Heart right ventricle (tissue), 16 donors: ENCODE data around the gene GJA4. TPM values are rescaled to one million over a fixed set of nuclear protein-coding genes. Genes with fewer than 3 reads are reported as not detected.

Experiments
- ATAC-seq, 8 donors: fragments of 200-7000 bp; cut with Tn5 transposase; one replicate each; pipeline ENCODE4 v1.9.1; 2020; ENCODE audit warnings: mild to moderate bottlenecking in 8 of 8, moderate library complexity in 8 of 8, moderate number of reproducible peaks in 1 of 8
- DNase-seq, 2 donors: peaks; one replicate each; pipeline ENCODE4 v3.0.0-alpha.2; 2020
- H3K27ac ChIP-seq, 10 donors: fragments of 200-600 bp; sonication (generic) in 2 of 10; one replicate each; pipeline versions ENCODE4 v1.5.0 to v1.8.0; 2020 to 2022; ENCODE audit warnings: mild to moderate bottlenecking in 3 of 10
- H3K27me3 ChIP-seq, 7 donors: fragments of 200-600 bp; one replicate each; pipeline ENCODE4 v1.8.0; 2021 to 2022; ENCODE audit warnings: mild to moderate bottlenecking in 2 of 7
- H3K36me3 ChIP-seq, 9 donors: fragments of 200-600 bp; sonication (generic) in 1 of 9; one replicate each; pipeline versions ENCODE4 v1.5.0 to v1.8.0; 2020 to 2022; ENCODE audit warnings: mild to moderate bottlenecking in 2 of 9
- H3K4me1 ChIP-seq, 9 donors: fragments of 200-600 bp; sonication (generic) in 1 of 9; one replicate each; pipeline versions ENCODE4 v1.5.0 to v1.8.0; 2020 to 2022; ENCODE audit warnings: mild to moderate bottlenecking in 4 of 9
- H3K4me3 ChIP-seq, 10 donors: fragments of 200-600 bp; sonication (generic) in 2 of 10; one replicate each; pipeline versions ENCODE4 v1.5.0 to v1.8.0; 2020 to 2022; ENCODE audit warnings: mild to moderate bottlenecking in 7 of 10, moderate library complexity in 2 of 10
- H3K9me3 ChIP-seq, 11 donors: fragments of 200-600 bp in 10 of 11; sonication (generic) in 2 of 11; one replicate each; pipeline versions ENCODE4 v1.5.0 to v1.8.0; 2013 to 2022; ENCODE audit warnings: mild to moderate bottlenecking in 2 of 11, control low read depth in 1 of 11, moderate library complexity in 1 of 11
- CTCF ChIP-seq, 9 donors: fragments of 200-600 bp; sonication (generic) in 2 of 9; IDR thresholded peaks; one replicate each; pipeline versions ENCODE4 v1.5.0 to v1.8.0; 2021 to 2022; ENCODE audit warnings: antibody characterized with exemption in 9 of 9, mild to moderate bottlenecking in 5 of 9, moderate library complexity in 1 of 9
- WGBS, 2 donors: extraction: QIAGEN DNeasy Blood & Tissue Kit; methylation state at CpG; one replicate each; pipeline ENCODE4 v1.1.7; 2013; ENCODE audit warnings: inconsistent platforms in 1 of 2; 5-methylcytosine and 5-hydroxymethylcytosine counted together
- intact Hi-C, 10 donors: fragments of 100-400 bp; cut with DNase I; formaldehyde crosslinking; loops; one replicate each; pipeline versions ENCODE4 v1.11.1 to v1.14.2; 2022
- polyA plus RNA-seq, 2 donors: library from polyadenylated mRNA; stranded (reverse); fragments of 200-250 nt; gene quantifications; one replicate each; pipeline ENCODE4 v1.2.3, GENCODE V29; 2013
- total RNA-seq, 10 donors: library from RNA; stranded (reverse); fragmentation: NEBNext Ultra II Directional in 3 of 10; extraction: Animal tissue kit (Norgen Biotek cat#: 25700) in 3 of 10; gene quantifications; one replicate each; pipeline versions ENCODE4 v1.2.1 to v1.2.4, GENCODE V29; 2021 to 2023
- donor health status: Arrhythmogenic right ventricular cardiomyopathy.
- donor health status: ischemic (EF 13 %, LVEDD 7.1; RV severe dilation, severe dysfunction).
- donor health status: healthy with polysubstance abuse.
- donor health status: DM: no; HTN: yes; CAD: no.
- donor health status: DM: no; HTN: no; CAD: no.
- donor health status: ischemic (EF 25% LVEDD 6.9; RV normal size, moderate dysfunction).
- donor health status: ischemic (EF 25% LVEDD 5.7; RV mildly dilated, moderate dysfunction).
- donor health status: healthy.
- donor health status: DM: yes; HTN: yes; CAD: no.
- donor health status: Ischemic cardiomyopathy.
- donor health status: ischemic (EF 35%, LVEDD 5.7; RV mildly dilated, moderate dysfunction).
- donor health status: nonischemic (EF 11% LVEDD 7.7; RV severe dilation, severe dysfunction).
- donor health status: DM: yes; HTN: yes; CAD: no.
- donor health status: PGD.
- donor health status: ischemic (EF 29% LVEDD 5.4; RV normal size, mild dysfunction).
- donor health status: nonischemic (EF 23%, LVEDD 6.1; RV moderate dilation, normal function).

The GJA4 gene
- total and polyA plus RNA-seq, 12 donors = 9.0 to 50.1 (median 22.7) TPM

- WGBS, 2 donors = 84% methylated on average over 2 of the region's 2 CpGs
- no peak for DNase-seq
- no peak for ATAC-seq
- peak overlapping the region in 2 of 10 donors; percentile 3 to 41 for H3K27ac ChIP-seq
- H3K4me1 ChIP-seq = peaks cover 0 to 76% (median 15%) of the 10 kb centered on the region in 9 donors
- H3K27me3 ChIP-seq = no peaks in the 10 kb centered on the region
- TF ChIP-seq CTCF (IDR thresholded peaks at IDR 0.05) = no peak
- no peak overlapping the region for H3K4me3 ChIP-seq
- H3K36me3 ChIP-seq = peaks cover 0 to 9% (median 0%) of the 10 kb centered on the region in 9 donors
- H3K9me3 ChIP-seq = peaks cover 0 to 7% (median 0%) of the 10 kb centered on the region in 11 donors
- intact Hi-C loops = no loop called here
Measured at GRCh38 chr1:34828611-34829010, 35.8 kb downstream of the GJA4 start.

DNA sequence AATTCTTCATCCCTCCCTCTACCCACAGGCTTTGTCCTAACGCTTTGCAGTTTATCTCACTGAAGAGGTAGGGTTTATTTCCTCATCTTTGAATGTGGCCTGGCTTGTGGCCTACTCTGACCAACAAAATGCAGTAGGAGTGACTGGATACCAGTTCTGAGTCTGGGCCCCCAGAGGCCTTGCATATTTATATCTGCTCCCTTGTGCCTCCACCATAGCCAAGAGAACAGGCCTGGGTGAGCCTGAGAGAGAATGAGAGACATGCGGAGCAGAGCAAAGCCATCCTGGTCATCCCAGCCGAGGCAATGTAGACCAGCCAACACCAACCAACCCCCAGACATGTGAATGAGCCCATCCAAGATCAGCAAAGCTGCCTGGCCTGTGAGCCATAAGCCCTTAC is 36.5 kb downstream of the GJA4 start:
- no peaks in the 10 kb centered on the region for H3K27me3 ChIP-seq
- H3K4me1 ChIP-seq = peaks cover 0 to 82% (median 15%) of the 10 kb centered on the region in 9 donors
- peaks cover 0 to 9% (median 0%) of the 10 kb centered on the region in 9 donors for H3K36me3 ChIP-seq
- ATAC-seq (peak in 1 of 8 donors; percentile 42), DNase-seq (no peak)
- intact Hi-C loops = no loop called here
- peak overlapping the region in 2 of 10 donors; percentile 22 to 41 for H3K27ac ChIP-seq
- H3K9me3 ChIP-seq = peaks cover 0 to under 1% (median 0%) of the 10 kb centered on the region in 11 donors
- no peak for TF ChIP-seq CTCF (IDR thresholded peaks at IDR 0.05)
- 75 to 89% methylated on average over 3 of the region's 3 CpGs for WGBS, 2 donors
- H3K4me3 ChIP-seq = no peak overlapping the region

- ATAC-seq = no peak
- H3K4me3 ChIP-seq = no peak overlapping the region
- no peaks in the 10 kb centered on the region for H3K9me3 ChIP-seq
- no peak for TF ChIP-seq CTCF (IDR thresholded peaks at IDR 0.05)
- H3K36me3 ChIP-seq = peaks cover 0 to 9% (median 0%) of the 10 kb centered on the region in 9 donors
- H3K4me1 ChIP-seq = peaks cover 0 to 83% (median 21%) of the 10 kb centered on the region in 9 donors
- H3K27ac ChIP-seq = peak overlapping the region in 6 of 10 donors; percentile 19 to 55 (median 40)
- 77 to 78% methylated on average over 6 of the region's 6 CpGs for WGBS, 2 donors
- no peak for DNase-seq
- no peaks in the 10 kb centered on the region for H3K27me3 ChIP-seq
- intact Hi-C loops = no loop called here
Measured at GRCh38 chr1:34831721-34832246, 39.0 kb downstream of the GJA4 start.

- H3K9me3 ChIP-seq = no peaks in the 10 kb centered on the region
- peaks cover 0 to 9% (median 0%) of the 10 kb centered on the region in 9 donors for H3K36me3 ChIP-seq
- ATAC-seq = no peak
- DNase-seq = no peak
- WGBS, 2 donors = 93 to 95% methylated on average over 1 of the region's 1 CpG
- intact Hi-C loops = no loop called here
- H3K4me3 ChIP-seq = no peak overlapping the region
- no peaks in the 10 kb centered on the region for H3K27me3 ChIP-seq
- peak overlapping the region in 4 of 10 donors; percentile 35 to 85 (median 84) for H3K27ac ChIP-seq
- TF ChIP-seq CTCF (IDR thresholded peaks at IDR 0.05) = no peak
- H3K4me1 ChIP-seq = peaks cover 0 to 84% (median 33%) of the 10 kb centered on the region in 9 donors
Measured at GRCh38 chr1:34833711-34834110, 40.9 kb downstream of the GJA4 start.
